MM.1S (cell line): ENCODE data around the gene CBLIF.

ENCODE experiments used
- CTCF ChIP-seq: fragments of 300-600 bp; sonication (generic); IDR thresholded peaks from 2 replicates; pipeline ENCODE4 v1.5.1; 2016; ENCODE audit warnings: antibody characterized with exemption, low read length, mixed read lengths
- EZH2 ChIP-seq: fragments of 300-600 bp; sonication (generic); optimal IDR thresholded peaks from 2 replicates; pipeline ENCODE3; 2017; ENCODE audit warnings: low read depth, mild to moderate bottlenecking, antibody characterized with exemption, low read length, mixed read lengths
- EZH2phosphoT487 ChIP-seq: fragments of 300-600 bp; sonication (generic); IDR thresholded peaks from 2 replicates; pipeline ENCODE4 v1.6.1; 2018; ENCODE audit warnings: antibody characterized with exemption, low read length

- TF ChIP-seq CTCF (no peak), EZH2 (no peak), EZH2phosphoT487 (no peak)
These were observed 58.1 kb downstream of the CBLIF start for GRCh38 chr11:59787255-59787588.
